CD8-positive, alpha-beta memory T cell (primary cell): ENCODE data around the gene PIAS4. TPM values are rescaled to one million over a fixed set of nuclear protein-coding genes. Genes with fewer than 3 reads are reported as not detected.

Experiments used
- CTCF ChIA-PET: fragments of 350-600 bp; sonication (Branson Sonifier 250); formaldehyde crosslinking; loops from one replicate; lab custom pipeline; 2021; ENCODE audit warnings: antibody characterized with exemption; lab: Charles Lee
- POLR2A ChIA-PET: fragments of 350-600 bp; sonication (Branson Sonifier 250); formaldehyde crosslinking; loops from one replicate; lab custom pipeline; 2021; ENCODE audit warnings: antibody characterized with exemption; lab: Charles Lee
- DNase-seq, 5 donors: peaks; one replicate each; pipeline versions ENCODE4 v3.0.0 to v3.0.0-alpha.2; 2020 to 2022; ENCODE audit warnings: mixed read lengths in 1 of 5
- H3K27ac ChIP-seq: one replicate; pipeline ENCODE4 v1.7.0; 2013; ENCODE audit warnings: low read depth, mild to moderate bottlenecking, low read length, moderate library complexity
- H3K27me3 ChIP-seq: 2 replicates; pipeline ENCODE4 v1.7.0; 2013; ENCODE audit warnings: low read length, mild to moderate bottlenecking; ENCODE audit not compliant: insufficient read depth, poor library complexity, severe bottlenecking
- H3K36me3 ChIP-seq: 2 replicates; pipeline ENCODE4 v1.7.0; 2013; ENCODE audit warnings: mild to moderate bottlenecking, low read length, moderate library complexity; ENCODE audit not compliant: insufficient read depth
- H3K4me1 ChIP-seq: 2 replicates; pipeline ENCODE4 v1.7.0; 2013; ENCODE audit warnings: mild to moderate bottlenecking, low read length, moderate library complexity; ENCODE audit not compliant: insufficient read depth
- H3K4me3 ChIP-seq: 2 replicates; pipeline ENCODE4 v1.7.0; 2013; ENCODE audit warnings: mild to moderate bottlenecking, low read length
- H3K9me3 ChIP-seq: 2 replicates; pipeline ENCODE4 v1.7.0; 2013; ENCODE audit warnings: mild to moderate bottlenecking, low read length
- H3K27ac Mint-ChIP-seq, 8 donors: one replicate each; pipeline ENCODE4 v1.8.0; 2020 to 2021; ENCODE audit warnings: mixed read lengths in 8 of 8, mild to moderate bottlenecking in 6 of 8, inconsistent platforms in 3 of 8, moderate library complexity in 3 of 8
- H3K27me3 Mint-ChIP-seq, 2 donors: one replicate each; pipeline ENCODE4 v1.8.0; 2020 to 2021; ENCODE audit warnings: mixed read lengths in 2 of 2, mild to moderate bottlenecking in 1 of 2, moderate library complexity in 1 of 2
- H3K36me3 Mint-ChIP-seq, 3 donors: one replicate each; pipeline ENCODE4 v1.8.0; 2020 to 2021; ENCODE audit warnings: mixed read lengths in 3 of 3, inconsistent platforms in 1 of 3, mild to moderate bottlenecking in 1 of 3
- H3K4me1 Mint-ChIP-seq, 3 donors: one replicate each; pipeline ENCODE4 v1.8.0; 2020 to 2021; ENCODE audit warnings: mixed read lengths in 3 of 3, inconsistent platforms in 1 of 3, mild to moderate bottlenecking in 1 of 3
- H3K4me3 Mint-ChIP-seq, 7 donors: one replicate each; pipeline ENCODE4 v1.8.0; 2020 to 2021; ENCODE audit warnings: mixed read lengths in 7 of 7, mild to moderate bottlenecking in 6 of 7, moderate library complexity in 4 of 7, inconsistent platforms in 2 of 7
- H3K9me3 Mint-ChIP-seq, 5 donors: one replicate each; pipeline ENCODE4 v1.8.0; 2020 to 2022; ENCODE audit warnings: mixed read lengths in 5 of 5, mild to moderate bottlenecking in 3 of 5, moderate library complexity in 2 of 5, inconsistent platforms in 1 of 5
- polyA plus RNA-seq: library from polyadenylated mRNA; unstranded; fragments of 300-500 nt; fragmentation: Illumina TruSeq; gene quantifications from one replicate; pipeline ENCODE4 v1.2.3, GENCODE V29; 2021
- total RNA-seq, 2 experiments: library from RNA; stranded (reverse); gene quantifications; one replicate each; pipeline ENCODE4 v1.2.3, GENCODE V29; 2021

Gene PIAS4
- total and polyA plus RNA-seq, 3 experiments from 2014 or later, result 6.3 to 33.8 (median 29.1) TPM

GRCh38 chr19:4064149-4064495 is 56.6 kb downstream of the PIAS4 start:
- Histone ChIP-seq H3K27ac (peak overlapping the region; percentile 70), H3K4me3 (peak overlapping the region; percentile 58), H3K27me3 (no peaks in the 10 kb centered on the region), H3K9me3 (no peaks in the 10 kb centered on the region), H3K36me3 (no peaks in the 10 kb centered on the region), H3K4me1 (peaks cover 60% of the 10 kb centered on the region)
- Mint-ChIP-seq H3K9me3 (no peaks in the 10 kb centered on the region), H3K27me3 (peaks cover 0 to 4% of the 10 kb centered on the region in 2 donors), H3K4me1 (peaks cover 30 to 59% (median 37%) of the 10 kb centered on the region in 3 donors), H3K27ac (peak overlapping the region; percentile 84 to 98 (median 94)), H3K36me3 (peaks cover 0 to 16% (median 0%) of the 10 kb centered on the region in 3 donors), H3K4me3 (peak overlapping the region; percentile 88 to 98 (median 91))
- no peak for DNase-seq
- POLR2A ChIA-PET, result interaction anchor here (1.0 kb wide), 1 partner anchor 40 kb away, joined by 3 read pairs; no protein-coding TSS in a partner anchor
- CTCF ChIA-PET, result interaction anchor here (1.1 to 1.3 kb wide), 3 partner anchors 55 to 78 kb away, joined by 3 to 4 read pairs (median 3); partner anchors contain the start of gene EEF2

- CTCF ChIA-PET, result interaction anchor here (1.1 to 1.3 kb wide), 3 partner anchors 56 to 79 kb away, joined by 3 to 4 read pairs (median 3); partner anchors contain the start of gene EEF2
- Mint-ChIP-seq H3K27me3 (peaks cover 0 to 4% of the 10 kb centered on the region in 2 donors), H3K9me3 (no peaks in the 10 kb centered on the region), H3K27ac (peak overlapping the region in 6 of 8 donors; percentile 40 to 96 (median 52)), H3K4me1 (peaks cover 36 to 59% (median 41%) of the 10 kb centered on the region in 3 donors), H3K36me3 (peaks cover 0 to 16% (median 0%) of the 10 kb centered on the region in 3 donors), H3K4me3 (peak overlapping the region; percentile 88 to 98 (median 91))
- H3K4me1 ChIP-seq, result peaks cover 60% of the 10 kb centered on the region
- H3K4me3 ChIP-seq, result peak overlapping the region; percentile 58
- peak overlapping the region; percentile 70 for H3K27ac ChIP-seq
- H3K9me3 ChIP-seq, result no peaks in the 10 kb centered on the region
- DNase-seq, result peak; percentile 49 to 78 (median 64)
- no peaks in the 10 kb centered on the region for H3K27me3 ChIP-seq
- no peaks in the 10 kb centered on the region for H3K36me3 ChIP-seq
- POLR2A ChIA-PET, result interaction anchor here (0.7 to 1.0 kb wide), 3 partner anchors 40 to 80 kb away, joined by 3 to 6 read pairs (median 3); partner anchors contain the start of gene EEF2
These were observed 57.1 kb downstream of the PIAS4 start for GRCh38 chr19:4064496-4065260.

DNA sequence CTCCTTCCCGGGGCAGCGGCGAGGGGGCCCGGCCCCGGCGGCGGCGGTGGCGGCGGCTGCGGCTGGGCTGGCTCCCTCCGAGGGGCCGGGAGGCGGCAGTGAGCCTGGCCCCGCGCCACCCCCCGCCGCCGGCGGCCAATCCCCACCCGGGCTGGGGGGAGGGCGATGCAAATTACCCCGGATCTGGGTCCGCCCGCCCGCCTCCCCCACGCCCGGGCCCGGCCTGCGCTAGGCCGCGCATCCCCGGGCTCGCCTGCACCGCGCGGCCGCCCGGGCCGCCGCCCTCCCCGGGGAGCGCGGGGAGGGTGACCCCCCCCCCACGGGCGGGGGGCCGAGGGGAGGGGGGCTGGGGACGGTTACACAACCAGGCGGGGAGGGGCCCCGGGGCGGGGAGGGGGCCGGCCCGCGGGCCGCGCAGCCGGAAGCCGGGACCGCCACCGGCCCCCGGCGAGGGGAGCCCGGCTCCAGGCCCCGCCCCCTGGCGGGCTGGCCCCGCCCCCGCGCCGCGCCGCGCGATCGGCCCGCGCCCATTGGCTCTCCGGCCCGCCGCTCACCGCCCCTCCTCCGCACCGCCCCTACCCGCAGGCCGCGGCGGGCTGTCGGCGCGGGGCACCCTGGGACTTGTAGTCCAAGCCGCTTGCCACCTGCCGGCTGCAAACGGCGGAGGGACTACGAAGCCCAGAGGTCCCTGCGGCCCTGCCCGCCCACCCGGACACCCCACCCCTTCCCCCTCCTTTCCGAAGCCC is 58.1 kb downstream of the PIAS4 start:
- Histone ChIP-seq H3K27ac (no peak overlapping the region), H3K27me3 (no peaks in the 10 kb centered on the region), H3K9me3 (no peaks in the 10 kb centered on the region), H3K36me3 (no peaks in the 10 kb centered on the region), H3K4me3 (no peak overlapping the region), H3K4me1 (peaks cover 56% of the 10 kb centered on the region)
- Mint-ChIP-seq H3K36me3 (peaks cover 0 to 14% (median 0%) of the 10 kb centered on the region in 3 donors), H3K9me3 (no peaks in the 10 kb centered on the region), H3K4me1 (peaks cover 34 to 54% (median 38%) of the 10 kb centered on the region in 3 donors), H3K4me3 (peak overlapping the region; percentile 67 to 89 (median 80)), H3K27me3 (peaks cover 0 to 3% of the 10 kb centered on the region in 2 donors), H3K27ac (peak overlapping the region in 7 of 8 donors; percentile 17 to 74 (median 51))
- CTCF ChIA-PET, result interaction anchor here (0.6 to 1.8 kb wide), 4 partner anchors 12 to 768 kb away, joined by 3 to 7 read pairs (median 4); partner anchors contain the start of gene EEF2
- peak; percentile 95 to 98 (median 98) for DNase-seq
- POLR2A ChIA-PET, result interaction anchor here (0.7 to 3.6 kb wide), 9 partner anchors 8 to 81 kb away, joined by 3 to 35 read pairs (median 6); partner anchors contain the start of genes EEF2 and PIAS4

GRCh38 chr19:4066176-4066606 is 58.7 kb downstream of the PIAS4 start:
- CTCF ChIA-PET, result interaction anchor here (0.6 to 1.8 kb wide), 5 partner anchors 11 to 767 kb away, joined by 3 to 7 read pairs (median 4); partner anchors contain the start of gene EEF2
- H3K4me1 Mint-ChIP-seq, result peaks cover 34 to 48% (median 36%) of the 10 kb centered on the region in 3 donors
- Histone ChIP-seq H3K4me3 (peak overlapping the region; percentile 32), H3K4me1 (peaks cover 50% of the 10 kb centered on the region), H3K27ac (peak overlapping the region; percentile 38), H3K27me3 (no peaks in the 10 kb centered on the region), H3K9me3 (no peaks in the 10 kb centered on the region), H3K36me3 (no peaks in the 10 kb centered on the region)
- peak overlapping the region in 4 of 8 donors; percentile 17 to 96 (median 60) for H3K27ac Mint-ChIP-seq
- H3K27me3 Mint-ChIP-seq, result peaks cover 0 to 3% of the 10 kb centered on the region in 2 donors
- POLR2A ChIA-PET, result interaction anchor here (0.7 to 3.6 kb wide), 8 partner anchors 9 to 81 kb away, joined by 3 to 35 read pairs (median 6); partner anchors contain the start of genes EEF2 and PIAS4
- peak overlapping the region; percentile 67 to 99 (median 80) for H3K4me3 Mint-ChIP-seq
- no peaks in the 10 kb centered on the region for H3K9me3 Mint-ChIP-seq
- H3K36me3 Mint-ChIP-seq, result peaks cover 0 to 14% (median 0%) of the 10 kb centered on the region in 3 donors
- peak; percentile 40 to 80 (median 62) for DNase-seq

GRCh38 chr19:4066682-4067395 is 59.3 kb downstream of the PIAS4 start, which contains the start of gene ZBTB7A:
Gene ZBTB7A, minus strand, starts transcription at chr19:4066899. Its CDS starts 11,667 bp downstream, at chr19:4055232.
- Histone ChIP-seq H3K27me3 (no peaks in the 10 kb centered on the region), H3K4me3 (peak within 1 kb of the TSS; percentile 51), H3K9me3 (no peaks in the 10 kb centered on the region), H3K36me3 (no peaks in the 10 kb centered on the region), H3K4me1 (peaks cover 43% of the 10 kb centered on the region), H3K27ac (peak within 1 kb of the TSS; percentile 61)
- H3K36me3 Mint-ChIP-seq, result peaks cover 0 to 14% (median 0%) of the 10 kb centered on the region in 3 donors
- peak within 1 kb of the TSS; percentile 88 to 99 (median 90) for H3K4me3 Mint-ChIP-seq
- DNase-seq, result peak; percentile 73 to 91 (median 78)
- no peaks in the 10 kb centered on the region for H3K9me3 Mint-ChIP-seq
- CTCF ChIA-PET, result interaction anchor here (1.1 to 1.8 kb wide), 4 partner anchors 10 to 82 kb away, joined by 3 to 7 read pairs (median 4); partner anchors contain the start of gene EEF2
- peaks cover 0 to 3% of the 10 kb centered on the region in 2 donors for H3K27me3 Mint-ChIP-seq
- POLR2A ChIA-PET, result interaction anchor here (1.3 to 3.6 kb wide), 6 partner anchors 17 to 82 kb away, joined by 6 to 35 read pairs (median 8); partner anchors contain the start of genes EEF2 and PIAS4
- H3K27ac Mint-ChIP-seq, result peak within 1 kb of the TSS in 7 of 8 donors; percentile 60 to 98 (median 88)
- peaks cover 34 to 44% (median 34%) of the 10 kb centered on the region in 3 donors for H3K4me1 Mint-ChIP-seq

DNA sequence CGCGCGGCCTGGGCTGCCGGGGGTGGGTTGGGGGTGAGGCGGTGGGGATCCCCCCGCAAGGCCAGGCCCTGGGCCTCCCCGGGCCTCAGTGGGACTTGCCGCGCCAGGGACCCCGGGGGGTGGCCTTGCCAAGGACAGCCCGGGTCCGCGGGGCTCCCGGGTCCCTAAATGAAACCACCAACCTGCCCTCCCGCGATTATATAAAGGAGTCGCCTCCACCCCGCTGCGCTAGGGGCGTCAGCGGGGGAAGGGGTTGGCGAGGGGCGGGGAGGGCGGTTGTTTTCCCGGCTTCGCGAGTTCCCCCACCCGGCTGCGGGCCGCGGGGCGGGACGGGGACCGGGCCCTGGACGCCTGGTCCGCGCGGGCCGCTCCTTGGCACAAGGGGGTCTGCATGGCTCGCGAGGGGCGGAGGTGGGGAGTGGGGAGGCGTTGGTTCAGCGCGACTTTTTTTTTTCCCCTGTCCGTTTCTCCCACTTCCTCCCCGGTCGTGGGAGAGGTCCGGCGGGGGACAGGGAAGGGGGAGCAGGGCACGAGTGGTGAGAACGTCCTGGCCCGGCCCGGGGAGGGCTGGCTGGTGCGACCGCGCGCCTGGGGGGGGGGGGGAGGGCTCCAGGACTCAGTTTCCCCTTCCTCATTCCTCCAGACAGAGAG is 60.0 kb downstream of the PIAS4 start:
- no peaks in the 10 kb centered on the region for H3K9me3 ChIP-seq
- peaks cover 0 to 3% of the 10 kb centered on the region in 2 donors for H3K27me3 Mint-ChIP-seq
- peak in 2 of 5 donors; percentile 56 to 81 for DNase-seq
- peak overlapping the region; percentile 61 for H3K27ac ChIP-seq
- H3K4me3 ChIP-seq, result peak overlapping the region; percentile 51
- peaks cover 29 to 37% (median 32%) of the 10 kb centered on the region in 3 donors for H3K4me1 Mint-ChIP-seq
- peak overlapping the region; percentile 83 to 98 (median 94) for H3K27ac Mint-ChIP-seq
- no peaks in the 10 kb centered on the region for H3K9me3 Mint-ChIP-seq
- H3K36me3 Mint-ChIP-seq, result peaks cover 0 to 10% (median 0%) of the 10 kb centered on the region in 3 donors
- H3K4me3 Mint-ChIP-seq, result peak overlapping the region; percentile 88 to 99 (median 88)
- ChIA-PET POLR2A (interaction anchor here (1.2 to 3.6 kb wide), 5 partner anchors 22 to 83 kb away, joined by 3 to 35 read pairs (median 10); partner anchors contain the start of gene EEF2), CTCF (interaction anchor here (1.1 to 1.8 kb wide), 3 partner anchors 24 to 83 kb away, joined by 4 to 7 read pairs (median 4); partner anchors contain the start of gene EEF2)
- H3K36me3 ChIP-seq, result no peaks in the 10 kb centered on the region
- no peaks in the 10 kb centered on the region for H3K27me3 ChIP-seq
- H3K4me1 ChIP-seq, result peaks cover 36% of the 10 kb centered on the region
